Chondrocyte (in vitro differentiated cells): ENCODE measurements around the gene GSDMA. TPM values are rescaled to one million over a fixed set of nuclear protein-coding genes. Genes with fewer than 3 reads are reported as not detected.

Source experiments
- DNase-seq: peaks from one replicate; pipeline ENCODE4 v3.0.0; 2021; ENCODE audit warnings: mixed read lengths, low spot score
- H3K27ac Mint-ChIP-seq: one replicate; pipeline ENCODE4 v1.8.0; 2021; ENCODE audit warnings: mild to moderate bottlenecking, moderate library complexity, mixed read lengths; ENCODE audit not compliant: unreplicated experiment
- H3K27me3 Mint-ChIP-seq: 2 replicates; pipeline ENCODE4 v1.8.0; 2021; ENCODE audit warnings: low read depth, mixed read lengths
- H3K36me3 Mint-ChIP-seq: 2 replicates; pipeline ENCODE4 v1.8.0; 2021; ENCODE audit warnings: low read depth, mixed read lengths
- H3K4me1 Mint-ChIP-seq: 2 replicates; pipeline ENCODE4 v1.8.0; 2021; ENCODE audit warnings: low read depth, mild to moderate bottlenecking, mixed read lengths
- H3K4me3 Mint-ChIP-seq: one replicate; pipeline ENCODE4 v1.8.0; 2021; ENCODE audit warnings: mild to moderate bottlenecking, moderate library complexity, mixed read lengths; ENCODE audit not compliant: unreplicated experiment
- H3K9me3 Mint-ChIP-seq: 2 replicates; pipeline ENCODE4 v1.8.0; 2021; ENCODE audit warnings: low read depth, mixed read lengths
- CTCF ChIP-seq: fragments of 200-600 bp; sonication (generic); IDR thresholded peaks from 2 replicates; pipeline ENCODE4 v1.5.0; 2021; ENCODE audit warnings: antibody characterized with exemption, mild to moderate bottlenecking, moderate library complexity
- total RNA-seq: library from RNA; stranded (reverse); gene quantifications from 3 replicates; pipeline ENCODE4 v1.2.1, GENCODE V29; 2021

The GSDMA gene
- total RNA-seq, 1 donor from 2014 or later, result not detected

- Mint-ChIP-seq H3K36me3 (peaks cover 17% of the 10 kb centered on the region), H3K27ac (no peak overlapping the region), H3K27me3 (no peaks in the 10 kb centered on the region), H3K9me3 (no peaks in the 10 kb centered on the region), H3K4me1 (peaks cover 31% of the 10 kb centered on the region), H3K4me3 (no peak overlapping the region)
- DNase-seq, result no peak
- TF ChIP-seq CTCF, result no peak
These were observed 55.7 kb downstream of the GSDMA start for GRCh38 chr17:40018211-40019121.

DNA sequence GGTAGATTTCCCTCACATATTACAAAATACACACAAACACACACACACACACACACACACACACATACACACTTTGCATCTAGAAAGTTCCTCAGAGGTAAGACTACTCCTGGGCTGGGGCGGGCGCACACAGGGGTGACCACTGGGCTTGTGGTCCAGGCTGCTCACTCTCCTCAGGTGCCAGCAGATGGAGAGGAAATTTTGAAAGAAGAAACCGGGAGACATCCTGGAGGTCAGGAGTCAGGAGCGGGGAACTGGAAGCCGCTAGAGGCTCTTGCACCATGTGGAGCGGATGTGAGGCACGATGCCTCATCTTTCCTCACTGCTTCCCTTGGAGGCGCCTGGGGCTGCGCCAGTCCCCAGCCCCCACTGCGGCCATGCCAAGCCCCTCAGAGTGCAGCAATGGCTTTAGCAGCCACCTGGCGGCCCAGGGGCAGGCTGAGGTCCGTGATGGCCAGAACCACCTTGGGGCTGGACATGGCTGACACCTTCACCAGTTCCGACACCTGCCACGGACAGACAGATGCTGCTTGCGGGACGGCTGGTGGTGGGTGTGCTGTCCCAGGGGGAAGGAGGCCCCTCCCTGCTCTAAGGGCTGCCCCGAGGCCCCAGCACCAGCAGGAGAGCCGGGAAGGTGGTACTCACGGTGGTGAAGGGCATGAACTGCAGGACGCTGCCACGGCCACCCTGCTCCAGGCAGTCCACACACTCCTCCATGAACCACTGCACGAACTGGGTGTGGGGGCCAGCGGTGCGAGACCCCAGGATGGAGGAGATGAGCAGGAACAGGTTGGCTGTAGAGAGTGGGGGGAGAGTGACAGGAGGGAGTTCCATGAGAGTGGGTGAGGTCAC, 56.6 kb downstream of the GSDMA start:
- Mint-ChIP-seq H3K9me3 (no peaks in the 10 kb centered on the region), H3K4me1 (peaks cover 34% of the 10 kb centered on the region), H3K36me3 (peaks cover 19% of the 10 kb centered on the region), H3K27me3 (no peaks in the 10 kb centered on the region), H3K27ac (peak overlapping the region; percentile 45), H3K4me3 (no peak overlapping the region)
- TF ChIP-seq CTCF, result no peak
- DNase-seq, result no peak

GRCh38 chr17:40020146-40020545, 57.3 kb downstream of the GSDMA start:
- H3K4me1 Mint-ChIP-seq, result peaks cover 34% of the 10 kb centered on the region
- no peaks in the 10 kb centered on the region for H3K27me3 Mint-ChIP-seq
- H3K4me3 Mint-ChIP-seq, result no peak overlapping the region
- DNase-seq, result no peak
- no peak overlapping the region for H3K27ac Mint-ChIP-seq
- no peak for TF ChIP-seq CTCF
- peaks cover 19% of the 10 kb centered on the region for H3K36me3 Mint-ChIP-seq
- H3K9me3 Mint-ChIP-seq, result no peaks in the 10 kb centered on the region

DNA sequence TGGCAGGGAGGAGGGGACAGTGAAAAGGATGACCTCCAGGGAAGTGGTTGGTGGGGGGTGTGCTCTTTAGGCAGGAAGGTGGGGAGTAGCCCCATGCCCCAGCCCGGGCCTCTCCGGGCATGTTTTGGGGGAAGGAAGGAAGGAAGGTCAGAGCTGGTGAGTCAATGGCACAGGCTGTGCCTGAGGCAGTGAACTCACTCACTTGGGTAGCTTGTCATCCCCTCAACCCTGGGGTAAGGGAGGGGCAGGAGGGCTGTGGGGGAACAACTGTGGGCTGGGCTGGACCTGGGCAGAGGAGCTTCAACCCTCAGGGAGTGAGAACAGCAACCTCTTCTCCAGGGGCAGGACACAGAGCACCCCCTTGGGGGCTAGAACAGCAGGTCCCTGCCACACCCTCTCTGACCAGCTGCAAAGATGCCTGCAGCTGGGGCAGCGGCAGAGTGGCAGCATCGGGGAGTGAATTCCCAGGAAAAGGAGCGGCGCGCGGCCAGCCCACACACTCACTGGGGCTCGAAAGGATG, 58.7 kb downstream of the GSDMA start:
- peak overlapping the region; percentile 72 for H3K27ac Mint-ChIP-seq
- H3K4me3 Mint-ChIP-seq, result no peak overlapping the region
- H3K27me3 Mint-ChIP-seq, result no peaks in the 10 kb centered on the region
- H3K9me3 Mint-ChIP-seq, result no peaks in the 10 kb centered on the region
- no peak for TF ChIP-seq CTCF
- peaks cover 38% of the 10 kb centered on the region for H3K4me1 Mint-ChIP-seq
- H3K36me3 Mint-ChIP-seq, result peaks cover 31% of the 10 kb centered on the region
- no peak for DNase-seq

GRCh38 chr17:40022497-40022896, 59.7 kb downstream of the GSDMA start:
- DNase-seq, result no peak
- H3K27me3 Mint-ChIP-seq, result no peaks in the 10 kb centered on the region
- no peaks in the 10 kb centered on the region for H3K9me3 Mint-ChIP-seq
- no peak for TF ChIP-seq CTCF
- H3K4me1 Mint-ChIP-seq, result peaks cover 38% of the 10 kb centered on the region
- no peak overlapping the region for H3K27ac Mint-ChIP-seq
- H3K36me3 Mint-ChIP-seq, result peaks cover 31% of the 10 kb centered on the region
- no peak overlapping the region for H3K4me3 Mint-ChIP-seq
